Measurements from ENCODE around the gene TM9SF3. TPM values are rescaled to one million over a fixed set of nuclear protein-coding genes. Genes with fewer than 3 reads are reported as not detected.
A peak's percentile ranks its signal among the peaks of the same experiment; 100 is the strongest.

The TM9SF3 gene
- total and polyA plus RNA-seq, 10 of the 15 experiments (the other 5 are each of a cell fraction or from before 2014, with no cell fraction given), result 17.1 to 85.4 (median 44.9) TPM

- SMC1A ChIA-PET (ENCODE audit: uncharacterized antibody, unreplicated experiment), result interaction anchor here (2.3 kb wide), 1 partner anchor 9 kb away, joined by 6 read pairs; no protein-coding TSS in a partner anchor
- DNase-seq (ENCODE audit: low read depth, low spot score), result no peak
- H3K27me3 ChIP-seq (replicated peaks in 1 of 2; ENCODE audit: control insufficient read depth in 2 of 2, insufficient read depth in 2 of 2, low read length in 1 of 2), result no peaks in the 10 kb centered on the region
- BruUV-seq (replicated peaks), result no TSS peak
- H3K27ac ChIP-seq (ENCODE audit: control insufficient read depth, insufficient read depth), result no peak overlapping the region
- RAD21 ChIA-PET (ENCODE audit: unreplicated experiment), result no interaction called here
- 100% methylated on average over 1 of the region's 1 CpG for WGBS (ENCODE audit: insufficient coverage, insufficient replicate concordance, low lambda C conversion rate, missing lambda C conversion rate)
- H3K4me3 ChIP-seq, result no peak overlapping the region
- peaks cover 6% of the 10 kb centered on the region; the same call in 1 of the 2 replicates for H3K4me1 ChIP-seq (ENCODE audit: control insufficient read depth, insufficient read depth, low read length)
- ATAC-seq, result peak; percentile 29
- H3K79me2 ChIP-seq (ENCODE audit: control insufficient read depth, insufficient read depth, low read length), result peaks cover 86% of the 10 kb centered on the region
- no peak overlapping the region for H3K4me2 ChIP-seq (ENCODE audit: control insufficient read depth, insufficient read depth)
- POLR2A ChIA-PET, result no interaction called here
- H3K9ac ChIP-seq (ENCODE audit: control insufficient read depth, insufficient read depth, low read length), result no peak overlapping the region
- CTCF ChIA-PET, result interaction anchor here (0.6 to 1.0 kb wide), 4 partner anchors 10 to 1023 kb away, joined by 3 to 5 read pairs (median 4); partner anchors contain the start of gene TM9SF3
- no peaks in the 10 kb centered on the region for H4K20me1 ChIP-seq (ENCODE audit: control insufficient read depth, insufficient read depth)
- intact Hi-C loops (cut with micrococcal nuclease; ENCODE audit: unreplicated experiment), result no loop called here
- FAIRE-seq, result no peak
- no peak overlapping the region for H2AFZ ChIP-seq (ENCODE audit: control insufficient read depth, low read depth, low read length)
- TF ChIP-seq CTCF (IDR thresholded peaks at IDR 0.05 in 2 of 3, conservative IDR thresholded peaks at IDR 0.05 in 1 of 3; ENCODE audit: control insufficient read depth in 2 of 3, extremely low read depth in 1 of 3, insufficient read depth in 1 of 3, low read depth in 3 of 3, low read length in 3 of 3) (no peak), E2F8 (IDR thresholded peaks at IDR 0.05; ENCODE audit: low read depth, partially characterized antibody) (no peak), LARP7 (IDR thresholded peaks at IDR 0.05) (no peak), POLR2AphosphoS2 (IDR thresholded peaks at IDR 0.05; ENCODE audit: low read depth, low read length) (no peak), KDM1A (IDR thresholded peaks at IDR 0.05; ENCODE audit: borderline replicate concordance) (no peak), NBN (IDR thresholded peaks at IDR 0.05) (no peak), KLF5 (IDR thresholded peaks at IDR 0.05; ENCODE audit: partially characterized antibody) (no peak), EP300 (IDR thresholded peaks at IDR 0.05; ENCODE audit: borderline replicate concordance in 1 of 2, control insufficient read depth in 1 of 2, low read depth in 2 of 2, low read length in 2 of 2) (no peak), TBL1XR1 (IDR thresholded peaks at IDR 0.05; ENCODE audit: low read depth, low read length) (no peak), WRNIP1 (IDR thresholded peaks at IDR 0.05; ENCODE audit: borderline replicate concordance, low read depth, low read length) (no peak), STAT3 (IDR thresholded peaks at IDR 0.05; ENCODE audit: low read depth, low read length) (no peak), SMC3 (IDR thresholded peaks at IDR 0.05; ENCODE audit: borderline replicate concordance, low read length) (no peak)
- peaks cover 0 to 5% of the 10 kb centered on the region in 2 experiments; a peak in 3 of 4 replicates for H3K36me3 ChIP-seq (ENCODE audit: control insufficient read depth in 2 of 2, insufficient read depth in 2 of 2, low read length in 1 of 2)
- in situ Hi-C loops (cut with MboI), result no loop called here
- no peaks in the 10 kb centered on the region; the same call in 2 of the 3 replicates for H3K9me3 ChIP-seq (replicated peaks; ENCODE audit: control insufficient read depth, insufficient read depth, low read length)
These were observed 9.7 kb downstream of the TM9SF3 start for GRCh38 chr10:96577069-96577468.

All from GM12878 (cell line).